Esophagus squamous epithelium (tissue), 4 donors: ENCODE results near the gene IPO7.
"Not testable (repeated sequence)": the region's sequence is repeated elsewhere in the genome, so short reads cannot be mapped to it uniquely, and the experiment has no call there.

Source experiments
- POLR2A ChIP-seq, 4 donors: fragments of 450-650 bp; IDR thresholded peaks; one replicate each; pipeline ENCODE4 v1.6.1; 2017; ENCODE audit warnings: antibody characterized with exemption in 4 of 4, mild to moderate bottlenecking in 4 of 4, moderate library complexity in 3 of 4
- TF ChIP-seq, protein P1 (sequence below), 6 experiments: fragments of 450-650 bp in 4 of 6; fragments of 200-600 bp in 2 of 6; sonication (generic) in 2 of 6; IDR thresholded peaks; one replicate each; pipeline ENCODE4 v1.5.1; 2016 to 2019; ENCODE audit warnings: antibody characterized with exemption in 6 of 6, mild to moderate bottlenecking in 4 of 6, moderate library complexity in 4 of 6

DNA sequence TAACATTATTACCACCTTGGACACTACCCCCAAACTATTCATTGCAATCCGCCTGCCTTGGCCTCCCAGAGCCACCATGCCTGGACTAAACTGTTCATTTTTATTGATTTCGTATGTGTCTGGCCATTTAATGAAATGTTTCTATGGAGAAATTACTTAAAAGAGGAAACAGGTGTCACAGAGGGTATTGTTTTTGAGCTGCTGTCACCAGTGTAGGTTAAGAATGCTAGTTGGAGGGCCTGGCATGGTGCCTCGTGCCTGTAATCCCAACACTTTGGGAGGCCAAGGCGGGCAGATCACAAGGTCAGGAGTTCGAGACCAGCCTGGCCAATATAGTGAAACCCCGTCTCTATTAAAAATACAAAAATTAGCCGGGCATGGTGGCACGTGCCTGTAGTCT lies 17.4 kb downstream of the IPO7 start:
- TF ChIP-seq, protein P1, sequence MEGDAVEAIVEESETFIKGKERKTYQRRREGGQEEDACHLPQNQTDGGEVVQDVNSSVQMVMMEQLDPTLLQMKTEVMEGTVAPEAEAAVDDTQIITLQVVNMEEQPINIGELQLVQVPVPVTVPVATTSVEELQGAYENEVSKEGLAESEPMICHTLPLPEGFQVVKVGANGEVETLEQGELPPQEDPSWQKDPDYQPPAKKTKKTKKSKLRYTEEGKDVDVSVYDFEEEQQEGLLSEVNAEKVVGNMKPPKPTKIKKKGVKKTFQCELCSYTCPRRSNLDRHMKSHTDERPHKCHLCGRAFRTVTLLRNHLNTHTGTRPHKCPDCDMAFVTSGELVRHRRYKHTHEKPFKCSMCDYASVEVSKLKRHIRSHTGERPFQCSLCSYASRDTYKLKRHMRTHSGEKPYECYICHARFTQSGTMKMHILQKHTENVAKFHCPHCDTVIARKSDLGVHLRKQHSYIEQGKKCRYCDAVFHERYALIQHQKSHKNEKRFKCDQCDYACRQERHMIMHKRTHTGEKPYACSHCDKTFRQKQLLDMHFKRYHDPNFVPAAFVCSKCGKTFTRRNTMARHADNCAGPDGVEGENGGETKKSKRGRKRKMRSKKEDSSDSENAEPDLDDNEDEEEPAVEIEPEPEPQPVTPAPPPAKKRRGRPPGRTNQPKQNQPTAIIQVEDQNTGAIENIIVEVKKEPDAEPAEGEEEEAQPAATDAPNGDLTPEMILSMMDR (IDR thresholded peaks at IDR 0.05) = not testable (repeated sequence)
- not testable (repeated sequence) for TF ChIP-seq POLR2A (IDR thresholded peaks at IDR 0.05)
